ENCODE measurements around the gene COMP. TPM values are rescaled to one million over a fixed set of nuclear protein-coding genes. Genes with fewer than 3 reads are reported as not detected.

COMP gene
- total and polyA plus RNA-seq, 8 donors = 0.23 to 47.7 (median 0.26) TPM; not detected in 3

GRCh38 chr19:18762125-18763023 lies 28.7 kb downstream of the COMP start:
- H3K27ac ChIP-seq = no peak overlapping the region
- no peaks in the 10 kb centered on the region for H3K36me3 ChIP-seq
- no peak overlapping the region for H3K4me3 ChIP-seq
- DNase-seq (peak; percentile 65 to 89 (median 88)), ATAC-seq (peak; percentile 84)
- TF ChIP-seq CTCF (IDR thresholded peaks at IDR 0.05) = no peak
- peaks cover 9 to 10% of the 10 kb centered on the region in 2 donors for H3K4me1 ChIP-seq
- no peaks in the 10 kb centered on the region for H3K27me3 ChIP-seq
- intact Hi-C loops (cut with DNase I) = no loop called here
- no peaks in the 10 kb centered on the region for H3K9me3 ChIP-seq

DNA sequence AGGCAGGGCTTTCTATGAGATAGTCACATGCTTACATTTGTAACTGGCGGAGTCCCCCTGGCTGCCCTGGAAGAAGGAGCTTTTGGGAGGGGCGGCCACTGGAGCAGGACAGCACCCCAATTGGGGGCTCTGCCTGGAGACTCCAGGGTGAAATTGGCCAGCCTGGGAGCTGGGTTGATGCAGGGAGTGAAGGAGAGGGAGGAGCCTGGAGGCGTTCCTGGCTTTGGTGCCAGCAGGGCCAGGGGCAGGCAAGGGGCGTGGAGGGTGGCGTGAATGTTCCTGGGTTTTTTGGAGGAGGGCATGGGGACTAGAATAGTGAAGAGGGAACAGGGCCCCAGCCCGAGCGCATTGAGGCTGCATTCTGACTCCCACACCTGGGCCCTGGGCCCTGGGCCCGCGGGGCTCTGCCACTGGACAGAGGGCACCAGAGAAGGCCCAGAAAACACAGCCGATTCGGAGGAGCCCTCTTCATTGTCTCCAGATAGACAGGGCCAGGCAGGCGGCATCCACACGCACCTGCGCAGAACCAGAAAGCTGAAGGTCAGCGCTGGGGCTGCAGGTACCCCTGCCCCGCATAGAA lies 29.5 kb downstream of the COMP start:
- Histone ChIP-seq H3K36me3 (peaks cover 0 to 2% of the 10 kb centered on the region in 2 donors), H3K9me3 (no peaks in the 10 kb centered on the region), H3K27me3 (no peaks in the 10 kb centered on the region), H3K4me1 (peaks cover 9 to 10% of the 10 kb centered on the region in 2 donors), H3K4me3 (no peak overlapping the region), H3K27ac (no peak overlapping the region)
- TF ChIP-seq CTCF (IDR thresholded peaks at IDR 0.05) = no peak
- intact Hi-C loops (cut with DNase I) = no loop called here
- DNase-seq (no peak), ATAC-seq (no peak)

DNA sequence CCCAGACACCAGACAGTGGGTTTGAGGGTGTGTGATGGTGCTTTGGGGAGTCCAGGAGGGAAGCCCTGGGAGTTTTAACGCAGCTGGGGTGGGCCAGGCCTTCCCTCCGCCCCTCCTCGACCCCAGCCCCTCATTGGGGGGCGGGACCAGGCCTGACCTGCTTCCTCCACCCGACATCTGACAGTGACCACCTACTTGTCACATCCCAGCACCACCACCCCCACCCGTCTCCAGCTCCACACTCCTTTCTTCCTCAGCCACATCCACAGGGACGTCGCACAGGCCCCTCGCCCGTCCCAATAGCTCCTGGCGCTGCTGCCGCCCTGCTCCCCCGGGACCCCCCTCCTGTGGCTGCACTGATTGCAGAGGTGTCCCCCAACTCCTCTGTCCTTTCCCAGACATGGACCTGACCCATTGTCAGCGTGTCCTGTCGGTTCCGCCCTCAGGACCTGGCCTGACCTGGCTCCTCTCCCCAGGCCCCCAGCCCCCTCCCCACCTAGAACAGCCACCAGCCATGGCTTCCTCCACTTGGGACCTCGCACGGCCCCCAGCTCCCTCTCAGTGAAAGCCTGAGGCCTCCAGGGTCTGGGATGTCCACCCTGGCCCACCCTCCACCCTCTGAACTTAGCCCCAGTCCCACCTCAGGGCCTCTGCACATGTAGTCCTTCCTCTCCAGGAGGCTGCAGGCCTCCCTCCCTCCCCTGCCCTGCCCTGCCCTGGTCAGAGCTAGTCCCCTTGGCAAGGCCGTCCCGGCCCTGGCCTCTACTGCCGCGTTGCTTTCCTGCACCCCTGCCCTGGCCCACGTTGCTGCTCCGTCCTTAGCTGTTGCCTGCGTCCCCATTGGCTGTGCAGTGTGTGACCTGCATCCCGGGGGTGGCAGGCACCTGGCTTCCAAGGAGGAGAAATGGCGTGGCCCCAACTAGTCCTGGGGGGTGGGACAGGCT lies 30.4 kb downstream of the COMP start:
- H3K36me3 ChIP-seq = peaks cover 0 to 4% of the 10 kb centered on the region in 2 donors
- no peaks in the 10 kb centered on the region for H3K9me3 ChIP-seq
- intact Hi-C loops (cut with DNase I) = no loop called here
- no peak for TF ChIP-seq CTCF (IDR thresholded peaks at IDR 0.05)
- H3K4me1 ChIP-seq = peaks cover 9 to 10% of the 10 kb centered on the region in 2 donors
- H3K4me3 ChIP-seq = no peak overlapping the region
- H3K27ac ChIP-seq = no peak overlapping the region
- no peaks in the 10 kb centered on the region for H3K27me3 ChIP-seq
- DNase-seq (no peak), ATAC-seq (no peak)

DNA sequence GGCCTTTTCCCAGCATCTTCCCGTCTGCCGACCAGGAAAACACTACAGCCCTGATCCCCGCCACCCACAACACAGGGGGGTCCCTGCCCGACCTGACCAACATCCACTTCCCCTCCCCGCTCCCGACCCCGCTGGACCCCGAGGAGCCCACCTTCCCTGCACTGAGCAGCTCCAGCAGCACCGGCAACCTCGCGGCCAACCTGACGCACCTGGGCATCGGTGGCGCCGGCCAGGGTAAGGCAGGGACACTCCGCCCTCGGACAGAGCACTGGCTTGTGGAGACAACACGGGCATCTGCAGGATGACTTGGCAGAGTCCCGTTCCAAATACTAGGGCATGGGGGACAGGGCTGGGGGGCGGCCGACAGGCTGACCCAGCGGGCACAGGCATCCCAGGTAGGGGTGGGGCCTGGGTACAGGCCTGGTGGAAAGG lies 31.1 kb downstream of the COMP start:
- H3K36me3 ChIP-seq = peaks cover 0 to 4% of the 10 kb centered on the region in 2 donors
- no peak for DNase-seq
- peaks cover 9 to 10% of the 10 kb centered on the region in 2 donors for H3K4me1 ChIP-seq
- H3K27me3 ChIP-seq = no peaks in the 10 kb centered on the region
- H3K9me3 ChIP-seq = no peaks in the 10 kb centered on the region
- no peak overlapping the region for H3K4me3 ChIP-seq
- H3K27ac ChIP-seq = no peak overlapping the region
- ATAC-seq = no peak
- TF ChIP-seq CTCF (IDR thresholded peaks at IDR 0.05) = no peak
- intact Hi-C loops (cut with DNase I) = no loop called here
